ENCODE data around the gene EME1.
"Not testable (repeated sequence)": the region's sequence is repeated elsewhere in the genome, so short reads cannot be mapped to it uniquely, and the experiment has no call there.

The EME1 gene

DNA sequence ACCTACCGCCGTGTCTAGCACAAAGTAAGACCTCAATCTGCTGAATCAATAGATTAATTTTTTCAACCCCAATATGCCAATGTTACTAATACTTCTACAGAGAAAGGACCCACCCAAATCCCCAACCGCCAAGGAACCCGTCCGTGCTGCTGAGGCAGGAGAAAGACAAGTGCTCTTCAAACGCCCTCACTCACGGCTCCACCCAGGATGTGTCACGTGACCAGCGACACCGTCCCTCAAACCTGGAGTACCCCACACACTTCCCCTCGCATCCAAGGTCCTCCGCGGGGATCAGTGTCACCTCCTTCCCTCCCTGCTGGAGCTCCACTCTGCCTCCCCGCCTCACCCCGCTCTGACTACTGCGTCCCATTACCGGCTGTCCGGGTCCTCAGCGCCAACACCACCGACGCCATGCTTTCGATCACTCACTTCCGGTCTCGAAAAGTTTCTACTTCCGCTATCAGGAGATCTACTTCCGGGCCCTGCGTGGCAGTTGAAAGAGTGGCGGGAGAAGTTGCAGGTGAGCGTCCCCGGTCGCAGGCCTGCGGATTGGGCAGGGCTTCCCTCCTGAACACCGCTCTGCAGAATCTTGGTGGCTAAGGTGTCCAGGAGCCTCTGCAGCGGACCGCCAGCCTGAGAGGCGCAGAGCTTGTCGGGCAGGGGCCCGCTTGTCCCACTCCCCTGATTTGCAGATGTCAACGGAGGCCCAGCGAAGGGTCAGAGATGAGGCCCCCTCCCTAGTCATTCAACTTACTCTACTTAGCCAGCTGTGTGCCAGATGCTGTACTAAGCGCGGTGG is at the start of gene EME1, which contains the start of gene MRPL27:
Gene EME1 (plus strand): TSS at position 472 of the 799 bp plus-strand sequence. CDS start 1,980 bp downstream, outside the sequence.
Gene MRPL27 (minus strand): TSS at position 427 of the 799 bp plus-strand sequence. CDS start 14 bp downstream, at position 413.
- DNase-seq = peak; percentile 85 to 88

DNA sequence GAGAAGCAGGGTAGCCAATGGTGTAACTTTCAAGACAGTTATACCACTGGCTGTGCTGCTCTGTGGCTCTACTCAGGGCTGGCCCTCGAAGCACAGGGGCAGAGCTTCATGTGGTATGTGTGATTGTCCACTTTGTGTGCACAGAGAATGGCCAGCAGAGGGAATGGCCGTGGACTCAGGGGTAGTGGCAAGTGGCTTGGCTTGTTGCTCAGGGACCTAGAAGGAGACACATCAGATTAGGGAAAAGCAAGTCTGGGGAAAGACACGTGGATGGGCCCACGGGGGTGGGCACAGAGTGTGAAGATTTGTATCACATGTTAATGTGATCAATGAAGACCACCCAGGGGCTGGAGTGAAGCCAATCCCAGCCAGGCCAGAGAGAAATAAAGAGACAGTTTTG is 47.1 kb upstream of the EME1 start:
- DNase-seq = no peak

DNA sequence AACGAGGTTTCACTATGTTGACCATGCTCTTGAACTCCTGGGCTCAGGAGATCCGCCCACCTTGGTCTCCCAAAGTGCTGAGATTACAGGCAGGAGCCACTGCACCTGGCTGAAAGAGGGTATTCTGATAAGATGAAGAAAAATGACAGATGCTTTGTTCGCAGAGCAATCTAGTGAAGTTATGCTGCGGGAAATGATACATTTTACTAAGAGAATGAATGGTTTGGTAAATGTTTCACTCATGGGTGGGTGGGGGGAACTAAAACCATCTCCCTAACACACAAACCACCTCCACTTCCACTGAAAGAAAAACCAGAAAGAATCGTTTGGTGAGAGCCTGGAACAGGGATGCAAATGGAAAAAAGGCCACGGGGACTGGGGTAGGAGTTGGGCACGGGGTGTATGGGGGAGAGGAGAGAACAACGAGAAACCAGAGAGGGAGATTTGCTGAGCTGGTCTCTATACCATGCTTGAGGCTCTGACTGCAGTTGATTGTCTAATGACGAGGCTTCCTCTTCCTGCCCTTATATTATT is 46.1 kb upstream of the EME1 start:
- no peak for DNase-seq

DNA sequence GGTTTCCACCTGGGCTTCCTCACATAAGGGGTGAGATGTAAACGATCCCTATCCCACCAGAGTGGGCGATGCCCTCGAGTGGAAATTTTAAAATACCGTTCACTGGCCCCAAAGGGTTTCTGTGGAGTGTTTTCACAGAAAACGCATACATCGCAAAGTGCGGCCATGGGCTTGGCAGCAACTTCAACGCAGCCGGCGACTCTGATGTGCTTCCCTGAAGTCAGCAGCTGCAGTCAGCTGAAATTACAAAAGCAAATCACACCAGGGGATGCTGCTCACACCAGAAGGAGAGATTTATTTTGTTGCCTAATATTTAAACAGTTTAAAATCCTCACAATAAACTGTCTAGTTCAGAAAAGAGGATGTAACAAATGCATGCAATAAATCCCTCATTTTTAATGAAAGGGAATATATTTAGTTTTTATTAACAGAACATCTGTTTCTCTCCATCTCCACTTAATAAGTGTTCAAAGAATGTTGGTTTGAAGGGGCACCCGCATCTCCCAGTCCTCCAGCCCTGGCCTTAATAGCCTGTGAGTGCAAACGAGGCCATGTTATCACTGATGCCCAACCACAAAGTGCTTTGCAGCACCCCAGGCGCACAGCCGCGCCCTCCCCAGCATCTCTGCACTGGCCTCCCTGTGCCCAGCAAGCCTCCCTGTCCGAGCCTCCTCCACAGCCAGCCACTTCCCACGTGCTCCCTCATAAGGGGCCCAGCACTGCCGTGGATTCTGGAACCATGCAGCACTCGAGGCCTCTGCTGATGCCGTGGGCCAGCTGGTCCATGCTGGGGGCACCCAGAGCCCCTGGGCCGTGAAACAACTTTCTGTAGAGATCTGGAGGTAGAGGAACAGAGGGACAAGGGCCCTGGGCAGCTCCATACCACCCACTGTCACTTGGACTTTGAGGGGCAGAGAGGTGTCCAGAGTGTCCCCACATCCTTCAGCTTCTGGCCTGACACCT is 44.4 kb upstream of the EME1 start:
- no peak for DNase-seq

GRCh38 chr17:50329716-50330115 is 43.3 kb upstream of the EME1 start:
- DNase-seq = no peak

DNA sequence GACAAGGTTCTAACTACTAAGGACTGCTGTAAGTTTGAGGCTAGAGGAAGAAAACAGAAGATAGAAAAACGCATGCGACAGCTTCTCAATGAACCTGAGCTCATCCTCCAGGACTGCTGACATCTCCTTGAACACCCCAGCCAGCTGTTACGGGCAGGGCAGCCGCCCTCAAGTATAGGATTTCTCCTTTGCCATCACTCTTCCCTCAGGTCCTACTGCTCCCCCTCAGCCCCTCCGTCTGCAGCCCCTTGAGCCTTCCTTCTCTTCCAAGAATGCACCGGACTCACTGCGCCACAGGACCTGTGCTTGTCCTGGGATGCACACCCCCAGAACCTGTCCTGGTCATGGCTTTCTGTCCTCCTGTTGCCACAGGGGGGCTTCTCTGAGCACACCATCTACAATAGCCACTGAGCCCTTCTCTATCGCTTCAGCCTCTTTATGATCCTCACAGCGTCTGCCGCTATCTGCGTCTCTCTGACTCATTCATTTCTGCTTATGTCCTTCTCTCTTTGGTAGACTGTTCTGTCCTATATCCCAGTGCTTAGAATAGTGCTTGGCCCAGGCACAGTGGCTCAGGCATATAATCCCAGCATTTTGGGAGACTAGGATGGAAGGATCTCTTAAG is 42.8 kb upstream of the EME1 start:
- no peak for DNase-seq

DNA sequence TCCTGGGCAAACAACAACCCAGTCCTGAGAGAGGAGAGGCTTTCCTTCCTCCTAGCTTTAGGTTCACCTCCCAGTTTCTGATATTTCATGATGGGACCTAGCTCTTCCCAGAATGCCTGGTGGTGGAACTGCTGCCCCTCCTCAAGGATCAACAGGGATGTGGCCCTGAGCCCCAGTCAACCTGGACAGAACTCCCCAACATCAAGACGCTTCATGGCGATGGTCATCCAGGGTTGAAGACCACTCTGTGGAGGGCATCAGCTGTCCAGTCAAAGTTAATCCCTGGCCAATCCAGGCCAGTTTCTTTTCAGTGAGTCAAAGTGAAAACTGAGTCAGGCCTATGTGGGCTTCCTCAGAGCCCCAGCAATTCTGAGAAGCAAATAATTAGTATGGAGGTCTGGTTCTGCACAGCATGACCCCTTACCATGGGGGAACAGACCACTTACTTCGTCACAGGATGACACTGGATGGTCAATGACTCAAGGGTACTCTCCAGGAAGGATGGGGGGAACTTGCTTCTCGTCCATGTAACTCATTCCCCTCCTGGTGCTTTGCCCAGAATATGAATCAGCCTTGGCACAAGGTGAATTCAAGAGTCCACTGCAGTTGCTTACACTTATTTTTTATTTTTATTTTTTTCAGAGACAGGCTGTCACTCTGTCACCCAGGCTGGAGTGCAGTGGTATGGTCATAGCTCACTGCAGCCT is 41.8 kb upstream of the EME1 start:
- DNase-seq = no peak

- DNase-seq = no peak
Observed at GRCh38 chr17:50332196-50332595, 40.8 kb upstream of the EME1 start.

GRCh38 chr17:50333291-50334057 is 39.6 kb upstream of the EME1 start:
- DNase-seq = not testable (repeated sequence)

GRCh38 chr17:50337956-50338355 is 35.1 kb upstream of the EME1 start:
- no peak for DNase-seq

DNA sequence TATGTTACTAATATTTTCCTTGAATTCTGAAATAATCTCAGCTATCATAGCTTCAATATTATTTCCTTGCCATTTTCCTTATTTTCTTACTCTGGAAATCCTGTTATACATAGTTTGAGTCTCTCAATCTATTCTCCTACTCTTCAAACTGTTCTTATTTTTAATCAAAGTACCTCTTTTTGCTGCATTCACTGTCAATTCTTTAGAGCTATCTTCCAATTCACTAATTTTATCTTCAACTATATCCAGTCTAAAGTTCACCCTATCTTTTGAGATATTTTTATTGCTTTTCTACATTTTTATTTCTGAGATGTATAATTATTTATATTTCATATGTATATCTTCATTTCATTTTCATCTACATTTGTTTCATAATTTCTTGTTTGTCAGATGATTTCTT is 34.4 kb upstream of the EME1 start:
- DNase-seq = no peak

- no peak for DNase-seq
Observed at GRCh38 chr17:50339381-50339780, 33.6 kb upstream of the EME1 start.

DNA sequence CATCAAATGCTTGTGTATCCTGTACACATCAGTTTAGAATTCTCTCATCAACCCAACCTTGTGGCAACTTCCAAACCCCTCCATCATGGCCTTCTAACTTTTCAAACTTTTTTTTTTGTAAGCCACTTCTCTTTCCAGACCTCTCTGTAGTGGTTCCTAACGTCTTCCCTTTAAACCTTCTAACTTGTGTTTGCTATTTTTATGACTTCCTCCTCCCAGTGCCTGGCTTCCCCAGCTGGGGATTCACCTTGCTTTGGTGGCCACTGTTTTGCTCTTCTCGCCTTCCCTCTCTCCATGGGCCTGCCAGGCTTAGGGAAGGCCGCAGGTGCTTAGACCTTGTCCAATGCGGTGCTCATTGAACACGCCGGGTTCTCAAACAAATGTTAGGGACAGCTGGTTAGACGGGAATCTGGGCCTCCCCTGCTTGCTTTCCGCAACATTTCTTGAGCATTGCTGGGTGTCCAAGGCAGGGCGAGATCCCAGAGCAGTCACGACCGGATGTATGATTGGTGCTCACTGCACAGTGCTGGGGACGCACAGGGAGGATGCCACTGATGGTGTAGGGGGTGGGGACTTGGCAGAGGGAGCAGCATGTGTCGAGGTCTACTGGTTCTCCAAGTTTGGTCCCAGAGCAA is 28.2 kb upstream of the EME1 start:
- peak in 1 of 2 experiments; percentile 11 for DNase-seq

DNA sequence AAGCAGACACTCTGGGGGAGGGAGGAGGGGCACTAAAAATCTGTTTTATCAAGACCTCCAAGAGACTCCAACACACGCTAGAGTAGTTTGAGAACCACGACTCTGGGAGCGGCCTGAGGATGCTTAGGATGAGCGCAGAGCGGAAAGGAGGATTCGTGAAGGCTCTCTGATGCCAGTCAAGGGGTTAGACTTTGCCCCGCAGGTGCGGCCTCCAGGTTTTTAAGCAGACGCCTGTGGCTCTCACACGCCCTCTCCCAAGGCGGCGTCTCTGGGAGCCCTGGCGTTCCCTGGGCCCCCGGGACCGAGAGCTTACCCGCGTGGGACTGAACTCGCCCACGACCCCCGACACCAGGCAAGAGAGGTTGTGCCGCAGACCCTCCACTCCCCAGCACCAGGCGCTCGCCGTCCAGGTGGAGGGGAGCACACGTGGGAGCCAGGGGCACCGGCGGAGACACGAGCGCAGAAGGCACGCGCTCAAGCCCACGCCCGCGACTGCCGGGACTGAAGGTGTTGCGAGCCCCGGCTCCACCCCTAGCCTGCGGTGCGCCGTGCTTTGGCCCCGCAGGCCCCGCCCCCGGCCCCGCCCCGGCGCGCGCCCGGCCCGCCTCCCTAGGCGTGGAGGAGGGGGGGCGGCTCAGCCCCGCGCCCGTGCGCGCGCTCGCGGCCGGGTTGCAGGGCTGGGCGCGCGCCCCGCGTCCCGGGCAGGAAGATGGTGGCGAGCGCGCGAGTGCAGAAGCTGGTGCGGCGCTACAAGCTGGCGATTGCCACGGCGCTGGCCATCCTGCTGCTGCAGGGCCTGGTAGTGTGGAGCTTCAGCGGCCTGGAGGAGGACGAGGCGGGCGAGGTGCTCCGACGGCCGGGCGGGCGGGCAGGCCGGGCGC is 27.4 kb upstream of the EME1 start, which contains the start of gene XYLT2:
Gene XYLT2 (plus strand): TSS at position 695 of the 881 bp plus-strand sequence. CDS start 15 bp downstream, at position 710.
- peak; percentile 88 for DNase-seq

DNA sequence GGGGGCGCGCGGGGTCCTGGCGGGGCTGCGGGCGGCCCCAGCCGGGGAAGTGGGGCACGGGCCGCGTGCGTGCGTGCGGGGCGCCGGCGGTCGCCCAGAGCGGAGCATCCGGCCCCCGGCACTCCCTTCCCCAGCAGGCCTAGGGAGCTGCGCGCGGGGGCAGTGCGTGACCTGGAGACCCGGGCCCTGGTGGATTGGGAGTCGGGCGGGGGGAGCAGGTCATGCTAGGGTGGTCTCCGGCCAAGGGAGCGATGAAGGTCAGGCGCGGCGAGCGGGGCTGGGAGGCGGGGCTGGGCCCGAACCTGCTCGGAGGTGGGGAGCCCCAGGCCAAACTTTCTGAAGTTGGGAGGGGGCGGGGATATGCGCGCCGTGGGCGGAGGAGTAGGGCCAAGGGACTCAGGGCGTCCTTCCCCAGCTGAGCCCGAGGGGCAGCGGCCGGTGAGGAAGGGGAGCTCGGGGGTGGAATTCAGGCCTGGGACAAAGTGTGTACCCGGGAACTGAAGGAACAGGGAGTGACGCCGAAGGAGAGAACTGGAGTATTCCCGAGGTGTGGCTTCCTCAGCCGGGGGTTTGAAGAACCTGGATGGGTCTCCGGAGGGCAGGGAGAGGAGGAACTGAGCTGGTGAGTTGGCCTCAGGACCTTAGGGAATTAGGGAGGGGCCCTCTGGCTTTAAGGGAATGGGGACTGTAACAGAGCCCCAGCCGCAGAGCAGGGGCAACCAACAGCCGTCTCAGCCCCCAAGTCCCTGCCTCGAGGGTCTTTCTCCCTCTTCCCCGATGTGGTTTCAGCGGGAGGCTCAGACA is 26.5 kb upstream of the EME1 start:
- DNase-seq = peak; percentile 65 to 73

DNA sequence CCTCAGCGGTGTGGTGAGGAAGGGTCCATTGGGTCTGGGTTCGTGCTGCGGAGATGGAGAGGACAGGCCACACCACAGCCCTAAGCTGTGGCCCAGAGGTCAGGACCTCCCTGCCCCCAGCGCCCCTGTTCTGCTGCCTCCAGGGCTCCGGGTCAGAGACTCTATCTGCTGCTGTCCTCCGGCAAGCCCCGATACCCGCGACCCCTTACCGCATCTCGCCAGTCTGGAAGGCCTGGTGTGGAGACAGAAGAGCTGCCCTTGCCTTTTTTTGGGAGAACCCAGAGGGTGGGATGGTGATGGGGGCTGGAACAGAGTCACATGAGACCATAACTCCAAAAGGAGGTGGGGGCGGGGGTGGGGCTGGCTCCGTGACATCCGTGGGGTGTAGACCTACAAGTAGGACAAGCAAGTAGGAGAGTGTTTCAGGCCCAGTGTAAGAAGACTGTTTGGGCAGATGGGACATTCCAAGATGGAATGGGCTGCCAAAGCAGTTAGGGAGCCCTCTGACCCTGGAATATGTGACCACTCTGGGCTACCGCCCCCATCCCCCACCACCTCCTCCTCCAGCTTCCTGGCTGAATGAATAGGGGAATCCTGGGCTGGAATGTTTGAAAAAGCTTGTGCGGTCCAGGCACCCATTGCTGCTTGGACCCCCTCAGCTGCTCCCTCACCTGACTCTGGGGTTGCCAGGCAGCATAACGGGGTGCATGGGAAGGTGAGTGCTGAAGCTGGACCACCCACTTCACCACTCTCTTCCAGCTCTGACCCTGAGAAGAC is 25.7 kb upstream of the EME1 start:
- no peak for DNase-seq

DNA sequence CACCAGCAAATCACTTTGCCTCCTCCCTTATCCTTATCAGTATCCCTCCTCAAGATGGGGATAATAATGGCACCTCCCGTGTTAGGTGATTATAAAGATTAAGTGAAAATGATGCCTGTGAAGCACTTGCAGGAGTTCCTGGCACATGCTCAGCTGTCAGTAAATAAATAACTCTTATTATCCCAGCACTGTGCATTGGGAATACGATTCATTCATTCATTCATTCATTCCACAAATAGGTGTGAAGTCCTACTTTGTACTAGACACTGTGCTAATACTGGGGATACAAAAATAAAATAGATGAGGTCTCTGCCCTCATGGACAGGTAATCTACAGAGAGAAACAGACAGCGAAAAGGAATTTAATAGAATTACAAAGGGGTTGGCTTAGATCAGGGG is 25.1 kb upstream of the EME1 start:
- DNase-seq = no peak

Measured in activated CD4-positive, alpha-beta T cell treated with anti-CD3 and anti-CD28 coated beads, Interleukin-2, amount 50 U/mL, for 48 hours (primary cell).